Progenitor cell of endocrine pancreas (in vitro differentiated cells): Measurements from ENCODE around the gene C1orf21. TPM values are rescaled to one million over a fixed set of nuclear protein-coding genes. Genes with fewer than 3 reads are reported as not detected.
A peak's percentile ranks its signal among the peaks of the same experiment; 100 is the strongest.

Experiments used
- DNase-seq: peaks from one replicate; pipeline ENCODE4 v3.0.0; 2021; ENCODE audit warnings: low spot score; ENCODE audit not compliant: unreplicated experiment
- H3K27ac Mint-ChIP-seq: 2 replicates; pipeline ENCODE4 v1.8.0; 2021; ENCODE audit warnings: mild to moderate bottlenecking, moderate library complexity, mixed read lengths
- H3K27me3 Mint-ChIP-seq: 2 replicates; pipeline ENCODE4 v1.8.0; 2021; ENCODE audit warnings: mixed read lengths
- H3K36me3 Mint-ChIP-seq: 2 replicates; pipeline ENCODE4 v1.8.0; 2022; ENCODE audit warnings: mixed read lengths; ENCODE audit not compliant: insufficient read depth
- H3K4me1 Mint-ChIP-seq: 2 replicates; pipeline ENCODE4 v1.8.0; 2021; ENCODE audit warnings: low read depth, mixed read lengths
- H3K4me3 Mint-ChIP-seq: 2 replicates; pipeline ENCODE4 v1.8.0; 2021; ENCODE audit warnings: low read depth, mild to moderate bottlenecking, moderate library complexity, mixed read lengths
- H3K9me3 Mint-ChIP-seq: 2 replicates; pipeline ENCODE4 v1.8.0; 2021; ENCODE audit warnings: low read depth, mixed read lengths
- CTCF ChIP-seq: fragments of 200-600 bp; sonication (generic); IDR thresholded peaks from one replicate; pipeline ENCODE4 v1.5.0; 2021; ENCODE audit warnings: antibody characterized with exemption, mild to moderate bottlenecking; ENCODE audit not compliant: unreplicated experiment
- total RNA-seq: library from RNA; stranded (reverse); gene quantifications from 2 replicates; pipeline ENCODE4 v1.2.1, GENCODE V29; 2021

Gene C1orf21
- total RNA-seq, 1 donor from 2014 or later = 10.0 TPM

DNA sequence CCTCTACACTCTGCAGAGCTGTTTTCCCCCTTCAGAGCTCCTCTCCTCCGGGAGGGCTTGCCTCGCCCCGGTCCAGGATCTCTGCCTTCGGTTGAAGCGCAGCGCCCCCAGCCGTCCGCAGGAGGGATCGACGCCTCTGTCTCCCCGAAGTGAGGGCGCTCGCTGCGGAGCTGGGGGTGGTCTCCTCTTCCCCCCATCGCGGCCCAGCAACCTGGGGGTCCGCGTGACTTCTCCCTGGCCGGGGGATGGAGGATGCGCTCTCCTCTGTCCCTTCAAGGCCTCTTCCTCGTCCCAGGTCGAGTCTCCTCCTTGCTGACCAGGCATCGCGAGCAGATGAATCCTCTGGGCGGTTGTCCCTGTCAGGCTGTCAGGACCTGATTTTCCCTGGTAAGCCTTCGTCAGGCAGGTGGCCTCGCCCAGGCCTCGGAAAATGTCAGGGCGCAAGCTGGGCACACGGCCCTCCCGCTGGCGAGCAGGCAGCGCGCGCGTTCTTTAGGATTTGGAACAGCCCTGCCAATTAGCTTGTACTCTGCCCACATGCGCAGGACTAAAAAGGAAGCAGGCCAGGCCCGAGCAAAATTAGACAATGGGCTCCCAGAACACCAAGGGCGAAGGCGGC is 277.3 kb downstream of the C1orf21 start:
- peaks cover 35% of the 10 kb centered on the region for H3K27me3 Mint-ChIP-seq

GRCh38 chr1:184664661-184665060 is 277.8 kb downstream of the C1orf21 start:
- no peaks in the 10 kb centered on the region for H3K9me3 Mint-ChIP-seq
- TF ChIP-seq CTCF = no peak
- no peak overlapping the region for H3K4me3 Mint-ChIP-seq
- DNase-seq = no peak
- H3K36me3 Mint-ChIP-seq = no peaks in the 10 kb centered on the region
- peaks cover 15% of the 10 kb centered on the region for H3K4me1 Mint-ChIP-seq
- H3K27ac Mint-ChIP-seq = no peak overlapping the region
- peaks cover 35% of the 10 kb centered on the region for H3K27me3 Mint-ChIP-seq

More for the DNA sequence above, 277.3 kb downstream of the C1orf21 start:
- peak; percentile 89 for TF ChIP-seq CTCF
- Mint-ChIP-seq H3K4me1 (peaks cover 11% of the 10 kb centered on the region), H3K4me3 (peak overlapping the region; percentile 55), H3K9me3 (no peaks in the 10 kb centered on the region), H3K36me3 (no peaks in the 10 kb centered on the region), H3K27ac (no peak overlapping the region)
- DNase-seq = peak; percentile 70

GRCh38 chr1:184665360-184665759 is 278.5 kb downstream of the C1orf21 start:
- Mint-ChIP-seq H3K36me3 (no peaks in the 10 kb centered on the region), H3K9me3 (no peaks in the 10 kb centered on the region), H3K4me3 (no peak overlapping the region), H3K27ac (no peak overlapping the region), H3K4me1 (peaks cover 18% of the 10 kb centered on the region), H3K27me3 (peaks cover 35% of the 10 kb centered on the region)
- no peak for TF ChIP-seq CTCF
- DNase-seq = no peak

DNA sequence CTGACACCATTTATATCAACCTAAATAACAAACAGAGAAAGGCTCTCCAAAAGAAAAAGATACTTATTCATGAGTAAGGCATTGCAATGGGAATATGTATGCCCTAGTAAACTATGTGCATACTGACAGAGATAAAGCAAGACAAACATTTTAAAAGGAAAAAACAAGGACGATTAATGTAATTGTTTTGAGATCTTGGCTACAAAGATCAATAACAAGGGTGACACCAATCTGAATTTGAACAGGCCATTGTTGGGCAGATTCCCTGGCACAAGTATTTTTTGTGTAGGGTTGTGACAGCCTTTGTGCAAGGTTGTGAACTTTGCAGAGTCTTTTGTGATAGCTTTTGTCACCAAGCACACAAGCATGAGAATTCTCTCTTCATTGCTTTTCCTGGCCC is 282.6 kb downstream of the C1orf21 start:
- H3K27ac Mint-ChIP-seq = no peak overlapping the region
- no peak for DNase-seq
- H3K9me3 Mint-ChIP-seq = peaks cover 6% of the 10 kb centered on the region
- H3K27me3 Mint-ChIP-seq = peaks cover 26% of the 10 kb centered on the region
- H3K4me1 Mint-ChIP-seq = peaks cover 31% of the 10 kb centered on the region
- no peak overlapping the region for H3K4me3 Mint-ChIP-seq
- H3K36me3 Mint-ChIP-seq = no peaks in the 10 kb centered on the region
- TF ChIP-seq CTCF = no peak

- Mint-ChIP-seq H3K27ac (peak overlapping the region; percentile 87), H3K9me3 (peaks cover 6% of the 10 kb centered on the region), H3K4me1 (peaks cover 28% of the 10 kb centered on the region), H3K27me3 (peaks cover 8% of the 10 kb centered on the region), H3K36me3 (no peaks in the 10 kb centered on the region), H3K4me3 (peak overlapping the region; percentile 52)
- TF ChIP-seq CTCF = no peak
- no peak for DNase-seq
Measured at GRCh38 chr1:184672013-184672726, 285.3 kb downstream of the C1orf21 start.
